Measurements from ENCODE around the gene NACA2. TPM values are rescaled to one million over a fixed set of nuclear protein-coding genes. Genes with fewer than 3 reads are reported as not detected.

NACA2 gene
- total RNA-seq, 1 experiment from 2014 or later = not detected

GRCh38 chr17:61624951-61625350 lies 33.9 kb upstream of the NACA2 start:
- Mint-ChIP-seq H3K9me3 (peaks cover 2 to 9% of the 10 kb centered on the region in 2 experiments; a peak in 4 of 5 replicates), H3K4me3 (no peak overlapping the region), H3K27ac (no peak overlapping the region), H3K27me3 (ENCODE audit: low read depth) (no peaks in the 10 kb centered on the region), H3K36me3 (ENCODE audit: insufficient read depth in 1 of 3, low read depth in 3 of 3) (peaks cover 0 to 1% (median 0%) of the 10 kb centered on the region in 3 experiments; a peak in 3 of 7 replicates), H3K4me1 (peaks cover 7 to 8% of the 10 kb centered on the region in 2 experiments; a peak in 3 of 4 replicates)
- Histone ChIP-seq H2AK5ac (ENCODE audit: insufficient read length, low read length) (no peak overlapping the region), H3K56ac (ENCODE audit: insufficient read length, low read depth, low read length) (no peak overlapping the region), H3K4me1 (ENCODE audit: insufficient read depth, low read length) (peaks cover 2% of the 10 kb centered on the region; the same call in 1 of the 2 replicates), H3K79me2 (ENCODE audit: insufficient read depth, low read length) (no peaks in the 10 kb centered on the region), H4K8ac (replicated peaks; ENCODE audit: insufficient read length, low read depth, low read length) (no peak overlapping the region), H3K23ac (ENCODE audit: insufficient read length, low read depth, low read length) (no peak overlapping the region), H2BK12ac (ENCODE audit: insufficient read length, low read depth, low read length) (no peak overlapping the region), H3K9ac (ENCODE audit: extremely low read depth, insufficient read length, low read length) (no peak overlapping the region), H2AFZ (ENCODE audit: low read length) (no peak overlapping the region), H3K4me2 (ENCODE audit: insufficient read depth, insufficient read length, low read length) (no peak overlapping the region), H3K23me2 (ENCODE audit: insufficient read length, low read depth, low read length, poor library complexity, severe bottlenecking) (no peaks in the 10 kb centered on the region), H2BK120ac (ENCODE audit: low read depth, low read length, poor library complexity, severe bottlenecking) (no peak overlapping the region), H3K14ac (ENCODE audit: insufficient read depth, low read length) (no peak overlapping the region), H2BK5ac (ENCODE audit: insufficient read length, low read length) (no peak overlapping the region), H3K27ac (ENCODE audit: insufficient read length, low read depth, low read length) (no peak overlapping the region), H2BK15ac (ENCODE audit: low read depth, low read length) (no peak overlapping the region), H3K4ac (ENCODE audit: low read depth, low read length) (no peak overlapping the region), H4K20me1 (ENCODE audit: control insufficient read depth, insufficient read depth, insufficient read length) (no peaks in the 10 kb centered on the region), H4K5ac (ENCODE audit: insufficient read length, low read depth, low read length) (no peak overlapping the region), H3K79me1 (ENCODE audit: insufficient read depth, low read depth, low read length, poor library complexity, severe bottlenecking) (no peaks in the 10 kb centered on the region), H2BK20ac (ENCODE audit: low read depth, low read length, poor library complexity, severe bottlenecking) (no peak overlapping the region), H4K91ac (ENCODE audit: insufficient read length, low read depth, low read length) (no peak overlapping the region), H3K9me3 (ENCODE audit: control insufficient read depth, low read depth, low read length) (no peaks in the 10 kb centered on the region), H3T11ph (ENCODE audit: low read length) (no peak overlapping the region), H3K27me3 (ENCODE audit: insufficient read depth, low read length) (no peaks in the 10 kb centered on the region), H3K18ac (ENCODE audit: insufficient read length, low read depth, low read length) (no peak overlapping the region)
- no peak for DNase-seq
- TF ChIP-seq, protein P1, sequence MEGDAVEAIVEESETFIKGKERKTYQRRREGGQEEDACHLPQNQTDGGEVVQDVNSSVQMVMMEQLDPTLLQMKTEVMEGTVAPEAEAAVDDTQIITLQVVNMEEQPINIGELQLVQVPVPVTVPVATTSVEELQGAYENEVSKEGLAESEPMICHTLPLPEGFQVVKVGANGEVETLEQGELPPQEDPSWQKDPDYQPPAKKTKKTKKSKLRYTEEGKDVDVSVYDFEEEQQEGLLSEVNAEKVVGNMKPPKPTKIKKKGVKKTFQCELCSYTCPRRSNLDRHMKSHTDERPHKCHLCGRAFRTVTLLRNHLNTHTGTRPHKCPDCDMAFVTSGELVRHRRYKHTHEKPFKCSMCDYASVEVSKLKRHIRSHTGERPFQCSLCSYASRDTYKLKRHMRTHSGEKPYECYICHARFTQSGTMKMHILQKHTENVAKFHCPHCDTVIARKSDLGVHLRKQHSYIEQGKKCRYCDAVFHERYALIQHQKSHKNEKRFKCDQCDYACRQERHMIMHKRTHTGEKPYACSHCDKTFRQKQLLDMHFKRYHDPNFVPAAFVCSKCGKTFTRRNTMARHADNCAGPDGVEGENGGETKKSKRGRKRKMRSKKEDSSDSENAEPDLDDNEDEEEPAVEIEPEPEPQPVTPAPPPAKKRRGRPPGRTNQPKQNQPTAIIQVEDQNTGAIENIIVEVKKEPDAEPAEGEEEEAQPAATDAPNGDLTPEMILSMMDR (conservative IDR thresholded peaks at IDR 0.05) = no peak
- no CpG with 5 or more reads among the region's 1 CpG for WGBS (ENCODE audit: extremely low coverage, insufficient read length, low lambda C conversion rate)
